GM23338 (cell line): ENCODE measurements around the gene AKR1B1. TPM values are rescaled to one million over a fixed set of nuclear protein-coding genes. Genes with fewer than 3 reads are reported as not detected.

ENCODE experiments used
- ATAC-seq: fragments of 200-7000 bp; cut with Tn5 transposase; 3 replicates; pipeline ENCODE4 v1.9.1; 2020
- DNase-seq: peaks from one replicate; pipeline ENCODE4 v3.0.0-alpha.2; 2015; ENCODE audit warnings: low spot score
- H2AFZ ChIP-seq: fragments of 200-600 bp; sonication (generic); 2 replicates; pipeline ENCODE4 v1.8.0; 2016; ENCODE audit warnings: antibody characterized with exemption, mild to moderate bottlenecking, moderate library complexity
- H3F3A ChIP-seq: fragments of 200-600 bp; sonication (generic); replicated peaks from 2 replicates; pipeline ENCODE4 v1.8.0; 2017; ENCODE audit warnings: antibody characterized with exemption, mixed run types, low read depth
- H3K27ac ChIP-seq: fragments of 200-600 bp; sonication (generic); 2 replicates; pipeline ENCODE4 v1.6.1; 2016; ENCODE audit warnings: low read depth
- H3K27me3 ChIP-seq: fragments of 200-600 bp; sonication (generic); 2 replicates; pipeline ENCODE4 v1.8.0; 2016; ENCODE audit warnings: mild to moderate bottlenecking, mixed run types, moderate library complexity; ENCODE audit not compliant: insufficient read depth
- H3K36me3 ChIP-seq: fragments of 200-600 bp; sonication (generic); 2 replicates; pipeline ENCODE4 v1.8.0; 2016; ENCODE audit warnings: mild to moderate bottlenecking; ENCODE audit not compliant: insufficient read depth
- H3K4me1 ChIP-seq: fragments of 200-600 bp; sonication (generic); 2 replicates; pipeline ENCODE4 v1.8.0; 2016; ENCODE audit warnings: mild to moderate bottlenecking, moderate library complexity; ENCODE audit not compliant: insufficient read depth
- H3K4me2 ChIP-seq: fragments of 200-600 bp; sonication (generic); 2 replicates; pipeline ENCODE4 v1.7.1; 2017; ENCODE audit warnings: mixed run types
- H3K4me3 ChIP-seq: fragments of 200-600 bp; sonication (generic); 2 replicates; pipeline ENCODE4 v1.6.1; 2016; ENCODE audit warnings: mixed run types
- H3K79me2 ChIP-seq: fragments of 200-600 bp; sonication (generic); replicated peaks from 2 replicates; pipeline ENCODE4 v1.8.0; 2017; ENCODE audit warnings: mild to moderate bottlenecking; ENCODE audit not compliant: insufficient read depth
- H3K9me2 ChIP-seq: fragments of 200-600 bp; sonication (generic); 2 replicates; pipeline ENCODE4 v1.8.0; 2017; ENCODE audit not compliant: insufficient read depth
- H4K20me1 ChIP-seq: fragments of 200-600 bp; sonication (generic); replicated peaks from 2 replicates; pipeline ENCODE4 v1.8.0; 2017; ENCODE audit warnings: mild to moderate bottlenecking; ENCODE audit not compliant: insufficient read depth
- H3K27ac Mint-ChIP-seq: 2 replicates; pipeline ENCODE4 v1.8.0; 2020; ENCODE audit warnings: inconsistent platforms, mild to moderate bottlenecking, moderate library complexity, mixed read lengths
- H3K27me3 Mint-ChIP-seq: 3 replicates; pipeline ENCODE4 v1.8.0; 2022; ENCODE audit warnings: low read depth, mild to moderate bottlenecking, moderate library complexity, mixed read lengths, inconsistent platforms; ENCODE audit not compliant: insufficient read depth, poor library complexity
- H3K36me3 Mint-ChIP-seq: 3 replicates; pipeline ENCODE4 v1.8.0; 2021; ENCODE audit warnings: low read depth, mild to moderate bottlenecking, inconsistent platforms, moderate library complexity, mixed read lengths
- H3K4me1 Mint-ChIP-seq: 3 replicates; pipeline ENCODE4 v1.8.0; 2020; ENCODE audit warnings: mild to moderate bottlenecking, inconsistent platforms, mixed read lengths
- H3K4me3 Mint-ChIP-seq: 3 replicates; pipeline ENCODE4 v1.8.0; 2021; ENCODE audit warnings: moderate library complexity, mild to moderate bottlenecking, inconsistent platforms, mixed read lengths
- H3K9me3 Mint-ChIP-seq: 3 replicates; pipeline ENCODE4 v1.8.0; 2020; ENCODE audit warnings: moderate library complexity, mild to moderate bottlenecking, inconsistent platforms, mixed read lengths
- CREB1 ChIP-seq: fragments of 250-450 bp; sonication (Bioruptor Pico); IDR thresholded peaks from 2 replicates; pipeline ENCODE4 v1.5.0; 2020; ENCODE audit warnings: low read depth, mild to moderate bottlenecking, moderate library complexity
- EZH2 ChIP-seq: fragments of 200-600 bp; sonication (generic); IDR thresholded peaks from one replicate; pipeline ENCODE4 v1.8.0; 2017; ENCODE audit warnings: antibody characterized with exemption, mild to moderate bottlenecking, low read depth; ENCODE audit not compliant: unreplicated experiment
- JUNB ChIP-seq: IDR thresholded peaks from one replicate; pipeline ENCODE4 v1.6.1; 2016; ENCODE audit warnings: antibody characterized with exemption; ENCODE audit not compliant: unreplicated experiment
- POLR2AphosphoS5 ChIP-seq: IDR thresholded peaks from 2 replicates; pipeline ENCODE4 v1.6.1; 2016; ENCODE audit warnings: antibody characterized with exemption, low read depth
- STAT1 ChIP-seq: IDR thresholded peaks from one replicate; pipeline ENCODE4 v1.6.1; 2016; ENCODE audit warnings: antibody characterized with exemption; ENCODE audit not compliant: unreplicated experiment
- ZNF114 ChIP-seq: fragments of 250-450 bp; sonication (Bioruptor Pico); IDR thresholded peaks from 2 replicates; pipeline ENCODE4 v1.5.0; 2020; ENCODE audit warnings: mild to moderate bottlenecking, moderate library complexity
- ZNF331 ChIP-seq: fragments of 250-450 bp; sonication (Bioruptor Pico); IDR thresholded peaks from 2 replicates; pipeline ENCODE4 v1.5.0; 2020; ENCODE audit warnings: low read depth, mild to moderate bottlenecking, moderate library complexity
- polyA plus RNA-seq: library from polyadenylated mRNA; unstranded; fragments of >200 nt; fragmentation: Nextera tagmentation; extraction: Ambion mirVana; gene quantifications from 2 replicates; pipeline ENCODE4 v1.2.1, GENCODE V29; 2016
- total RNA-seq: library from RNA; depleted of rRNA; stranded (reverse); fragments of >200 nt; shearing (Covaris generic); gene quantifications from 2 replicates; pipeline ENCODE4 v1.2.3, GENCODE V29; 2014
- TF ChIP-seq, protein P1 (sequence below), 2 experiments: fragments of 200-600 bp in 1 of 2; sonication (generic) in 1 of 2; conservative IDR thresholded peaks; 2 replicates each; pipeline versions ENCODE4 v1.5.1 to v1.6.1; 2016 to 2017; ENCODE audit warnings: antibody characterized with exemption in 2 of 2, low read depth in 2 of 2, mild to moderate bottlenecking in 2 of 2, moderate library complexity in 1 of 2
- TF ChIP-seq, protein P2 (sequence below): fragments of 250-450 bp; sonication (Bioruptor Pico); IDR thresholded peaks from 2 replicates; pipeline ENCODE4 v1.5.0; 2020; ENCODE audit warnings: mild to moderate bottlenecking, moderate library complexity
- TF ChIP-seq, protein P3 (sequence below): IDR thresholded peaks from 2 replicates; pipeline ENCODE4 v1.6.1; 2016; ENCODE audit warnings: antibody characterized with exemption
- TF ChIP-seq, protein P4 (sequence below): IDR thresholded peaks from one replicate; pipeline ENCODE4 v1.6.1; 2018; ENCODE audit warnings: antibody characterized with exemption; ENCODE audit not compliant: unreplicated experiment

Gene AKR1B1
- total and polyA plus RNA-seq, 2 experiments from 2014 or later, result 132 to 154 TPM

DNA sequence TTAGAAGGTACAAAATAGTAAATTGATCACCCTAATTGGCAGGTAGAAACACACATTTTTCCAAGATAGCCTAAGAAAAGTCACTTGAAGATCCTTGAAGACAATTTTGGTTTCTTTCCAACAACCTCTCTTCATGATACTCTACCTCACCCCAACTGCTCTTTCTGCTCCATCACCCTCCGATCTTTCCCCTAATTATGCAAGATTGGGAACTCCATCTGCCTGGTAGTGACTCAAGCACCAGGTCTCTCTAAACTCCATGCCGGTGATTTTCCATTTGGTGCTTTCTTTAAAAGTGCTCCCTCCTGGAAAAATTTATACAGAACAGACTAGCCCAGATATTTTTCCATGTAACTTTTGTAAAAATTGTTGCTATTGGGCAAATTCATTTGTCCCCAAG lies 1.1 kb upstream of the AKR1B1 start:
- Mint-ChIP-seq H3K36me3 (peaks cover 27% of the 10 kb centered on the region), H3K27ac (no peak overlapping the region), H3K4me1 (peaks cover 10% of the 10 kb centered on the region), H3K9me3 (peaks cover 8% of the 10 kb centered on the region; the same call in 2 of the 3 replicates), H3K4me3 (no peak overlapping the region; the same call in 2 of the 3 replicates), H3K27me3 (peaks cover 11% of the 10 kb centered on the region)
- peak overlapping the region; percentile 59 for H2AFZ ChIP-seq
- peaks cover 10% of the 10 kb centered on the region for H3K27me3 ChIP-seq
- no peak overlapping the region for H3K4me3 ChIP-seq
- H4K20me1 ChIP-seq, result 0 out of 2 replicates have a peak, but pooled peaks cover 11% of the 10 kb centered on the region
- H3F3A ChIP-seq, result no peaks in the 10 kb centered on the region
- DNase-seq (no peak), ATAC-seq (no peak)
- 0 out of 2 replicates have a peak, but pooled peaks cover 8% of the 10 kb centered on the region for H3K36me3 ChIP-seq
- H3K4me1 ChIP-seq, result no peaks in the 10 kb centered on the region; the same call in 1 of the 2 replicates
- H3K9me2 ChIP-seq, result peaks cover 8% of the 10 kb centered on the region; the same call in 1 of the 2 replicates
- peak overlapping the region; percentile 53; the same call in 1 of the 2 replicates for H3K4me2 ChIP-seq
- peaks cover 32% of the 10 kb centered on the region for H3K79me2 ChIP-seq
- TF ChIP-seq ZNF331 (CRISPR knock-in tag) (no peak), POLR2AphosphoS5 (no peak), STAT1 (no peak), CREB1 (CRISPR knock-in tag) (no peak), ZNF114 (no peak), JUNB (no peak), EZH2 (no peak)
- TF ChIP-seq, protein P1, sequence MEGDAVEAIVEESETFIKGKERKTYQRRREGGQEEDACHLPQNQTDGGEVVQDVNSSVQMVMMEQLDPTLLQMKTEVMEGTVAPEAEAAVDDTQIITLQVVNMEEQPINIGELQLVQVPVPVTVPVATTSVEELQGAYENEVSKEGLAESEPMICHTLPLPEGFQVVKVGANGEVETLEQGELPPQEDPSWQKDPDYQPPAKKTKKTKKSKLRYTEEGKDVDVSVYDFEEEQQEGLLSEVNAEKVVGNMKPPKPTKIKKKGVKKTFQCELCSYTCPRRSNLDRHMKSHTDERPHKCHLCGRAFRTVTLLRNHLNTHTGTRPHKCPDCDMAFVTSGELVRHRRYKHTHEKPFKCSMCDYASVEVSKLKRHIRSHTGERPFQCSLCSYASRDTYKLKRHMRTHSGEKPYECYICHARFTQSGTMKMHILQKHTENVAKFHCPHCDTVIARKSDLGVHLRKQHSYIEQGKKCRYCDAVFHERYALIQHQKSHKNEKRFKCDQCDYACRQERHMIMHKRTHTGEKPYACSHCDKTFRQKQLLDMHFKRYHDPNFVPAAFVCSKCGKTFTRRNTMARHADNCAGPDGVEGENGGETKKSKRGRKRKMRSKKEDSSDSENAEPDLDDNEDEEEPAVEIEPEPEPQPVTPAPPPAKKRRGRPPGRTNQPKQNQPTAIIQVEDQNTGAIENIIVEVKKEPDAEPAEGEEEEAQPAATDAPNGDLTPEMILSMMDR (conservative IDR thresholded peaks at IDR 0.05; ENCODE audit: low read depth in 2 of 2), result no peak
- TF ChIP-seq, protein P2, sequence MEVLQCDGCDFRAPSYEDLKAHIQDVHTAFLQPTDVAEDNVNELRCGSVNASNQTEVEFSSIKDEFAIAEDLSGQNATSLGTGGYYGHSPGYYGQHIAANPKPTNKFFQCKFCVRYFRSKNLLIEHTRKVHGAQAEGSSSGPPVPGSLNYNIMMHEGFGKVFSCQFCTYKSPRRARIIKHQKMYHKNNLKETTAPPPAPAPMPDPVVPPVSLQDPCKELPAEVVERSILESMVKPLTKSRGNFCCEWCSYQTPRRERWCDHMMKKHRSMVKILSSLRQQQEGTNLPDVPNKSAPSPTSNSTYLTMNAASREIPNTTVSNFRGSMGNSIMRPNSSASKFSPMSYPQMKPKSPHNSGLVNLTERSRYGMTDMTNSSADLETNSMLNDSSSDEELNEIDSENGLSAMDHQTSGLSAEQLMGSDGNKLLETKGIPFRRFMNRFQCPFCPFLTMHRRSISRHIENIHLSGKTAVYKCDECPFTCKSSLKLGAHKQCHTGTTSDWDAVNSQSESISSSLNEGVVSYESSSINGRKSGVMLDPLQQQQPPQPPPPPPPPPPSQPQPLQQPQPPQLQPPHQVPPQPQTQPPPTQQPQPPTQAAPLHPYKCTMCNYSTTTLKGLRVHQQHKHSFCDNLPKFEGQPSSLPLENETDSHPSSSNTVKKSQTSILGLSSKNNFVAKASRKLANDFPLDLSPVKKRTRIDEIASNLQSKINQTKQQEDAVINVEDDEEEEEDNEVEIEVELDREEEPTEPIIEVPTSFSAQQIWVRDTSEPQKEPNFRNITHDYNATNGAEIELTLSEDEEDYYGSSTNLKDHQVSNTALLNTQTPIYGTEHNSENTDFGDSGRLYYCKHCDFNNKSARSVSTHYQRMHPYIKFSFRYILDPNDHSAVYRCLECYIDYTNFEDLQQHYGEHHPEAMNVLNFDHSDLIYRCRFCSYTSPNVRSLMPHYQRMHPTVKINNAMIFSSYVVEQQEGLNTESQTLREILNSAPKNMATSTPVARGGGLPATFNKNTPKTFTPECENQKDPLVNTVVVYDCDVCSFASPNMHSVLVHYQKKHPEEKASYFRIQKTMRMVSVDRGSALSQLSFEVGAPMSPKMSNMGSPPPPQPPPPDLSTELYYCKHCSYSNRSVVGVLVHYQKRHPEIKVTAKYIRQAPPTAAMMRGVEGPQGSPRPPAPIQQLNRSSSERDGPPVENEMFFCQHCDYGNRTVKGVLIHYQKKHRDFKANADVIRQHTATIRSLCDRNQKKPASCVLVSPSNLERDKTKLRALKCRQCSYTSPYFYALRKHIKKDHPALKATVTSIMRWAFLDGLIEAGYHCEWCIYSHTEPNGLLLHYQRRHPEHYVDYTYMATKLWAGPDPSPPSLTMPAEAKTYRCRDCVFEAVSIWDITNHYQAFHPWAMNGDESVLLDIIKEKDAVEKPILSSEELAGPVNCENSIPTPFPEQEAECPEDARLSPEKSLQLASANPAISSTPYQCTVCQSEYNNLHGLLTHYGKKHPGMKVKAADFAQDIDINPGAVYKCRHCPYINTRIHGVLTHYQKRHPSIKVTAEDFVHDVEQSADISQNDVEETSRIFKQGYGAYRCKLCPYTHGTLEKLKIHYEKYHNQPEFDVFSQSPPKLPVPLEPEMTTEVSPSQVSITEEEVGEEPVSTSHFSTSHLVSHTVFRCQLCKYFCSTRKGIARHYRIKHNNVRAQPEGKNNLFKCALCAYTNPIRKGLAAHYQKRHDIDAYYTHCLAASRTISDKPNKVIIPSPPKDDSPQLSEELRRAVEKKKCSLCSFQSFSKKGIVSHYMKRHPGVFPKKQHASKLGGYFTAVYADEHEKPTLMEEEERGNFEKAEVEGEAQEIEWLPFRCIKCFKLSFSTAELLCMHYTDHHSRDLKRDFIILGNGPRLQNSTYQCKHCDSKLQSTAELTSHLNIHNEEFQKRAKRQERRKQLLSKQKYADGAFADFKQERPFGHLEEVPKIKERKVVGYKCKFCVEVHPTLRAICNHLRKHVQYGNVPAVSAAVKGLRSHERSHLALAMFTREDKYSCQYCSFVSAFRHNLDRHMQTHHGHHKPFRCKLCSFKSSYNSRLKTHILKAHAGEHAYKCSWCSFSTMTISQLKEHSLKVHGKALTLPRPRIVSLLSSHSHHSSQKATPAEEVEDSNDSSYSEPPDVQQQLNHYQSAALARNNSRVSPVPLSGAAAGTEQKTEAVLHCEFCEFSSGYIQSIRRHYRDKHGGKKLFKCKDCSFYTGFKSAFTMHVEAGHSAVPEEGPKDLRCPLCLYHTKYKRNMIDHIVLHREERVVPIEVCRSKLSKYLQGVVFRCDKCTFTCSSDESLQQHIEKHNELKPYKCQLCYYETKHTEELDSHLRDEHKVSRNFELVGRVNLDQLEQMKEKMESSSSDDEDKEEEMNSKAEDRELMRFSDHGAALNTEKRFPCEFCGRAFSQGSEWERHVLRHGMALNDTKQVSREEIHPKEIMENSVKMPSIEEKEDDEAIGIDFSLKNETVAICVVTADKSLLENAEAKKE (CRISPR knock-in tag), result no peak
- TF ChIP-seq, protein P3, sequence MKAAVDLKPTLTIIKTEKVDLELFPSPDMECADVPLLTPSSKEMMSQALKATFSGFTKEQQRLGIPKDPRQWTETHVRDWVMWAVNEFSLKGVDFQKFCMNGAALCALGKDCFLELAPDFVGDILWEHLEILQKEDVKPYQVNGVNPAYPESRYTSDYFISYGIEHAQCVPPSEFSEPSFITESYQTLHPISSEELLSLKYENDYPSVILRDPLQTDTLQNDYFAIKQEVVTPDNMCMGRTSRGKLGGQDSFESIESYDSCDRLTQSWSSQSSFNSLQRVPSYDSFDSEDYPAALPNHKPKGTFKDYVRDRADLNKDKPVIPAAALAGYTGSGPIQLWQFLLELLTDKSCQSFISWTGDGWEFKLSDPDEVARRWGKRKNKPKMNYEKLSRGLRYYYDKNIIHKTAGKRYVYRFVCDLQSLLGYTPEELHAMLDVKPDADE, result no peak
- TF ChIP-seq, protein P4, sequence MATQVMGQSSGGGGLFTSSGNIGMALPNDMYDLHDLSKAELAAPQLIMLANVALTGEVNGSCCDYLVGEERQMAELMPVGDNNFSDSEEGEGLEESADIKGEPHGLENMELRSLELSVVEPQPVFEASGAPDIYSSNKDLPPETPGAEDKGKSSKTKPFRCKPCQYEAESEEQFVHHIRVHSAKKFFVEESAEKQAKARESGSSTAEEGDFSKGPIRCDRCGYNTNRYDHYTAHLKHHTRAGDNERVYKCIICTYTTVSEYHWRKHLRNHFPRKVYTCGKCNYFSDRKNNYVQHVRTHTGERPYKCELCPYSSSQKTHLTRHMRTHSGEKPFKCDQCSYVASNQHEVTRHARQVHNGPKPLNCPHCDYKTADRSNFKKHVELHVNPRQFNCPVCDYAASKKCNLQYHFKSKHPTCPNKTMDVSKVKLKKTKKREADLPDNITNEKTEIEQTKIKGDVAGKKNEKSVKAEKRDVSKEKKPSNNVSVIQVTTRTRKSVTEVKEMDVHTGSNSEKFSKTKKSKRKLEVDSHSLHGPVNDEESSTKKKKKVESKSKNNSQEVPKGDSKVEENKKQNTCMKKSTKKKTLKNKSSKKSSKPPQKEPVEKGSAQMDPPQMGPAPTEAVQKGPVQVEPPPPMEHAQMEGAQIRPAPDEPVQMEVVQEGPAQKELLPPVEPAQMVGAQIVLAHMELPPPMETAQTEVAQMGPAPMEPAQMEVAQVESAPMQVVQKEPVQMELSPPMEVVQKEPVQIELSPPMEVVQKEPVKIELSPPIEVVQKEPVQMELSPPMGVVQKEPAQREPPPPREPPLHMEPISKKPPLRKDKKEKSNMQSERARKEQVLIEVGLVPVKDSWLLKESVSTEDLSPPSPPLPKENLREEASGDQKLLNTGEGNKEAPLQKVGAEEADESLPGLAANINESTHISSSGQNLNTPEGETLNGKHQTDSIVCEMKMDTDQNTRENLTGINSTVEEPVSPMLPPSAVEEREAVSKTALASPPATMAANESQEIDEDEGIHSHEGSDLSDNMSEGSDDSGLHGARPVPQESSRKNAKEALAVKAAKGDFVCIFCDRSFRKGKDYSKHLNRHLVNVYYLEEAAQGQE, result no peak
- H3K27ac ChIP-seq, result no peak overlapping the region
